HepG2 (cell line): ENCODE measurements around the gene RHBDD1. TPM values are rescaled to one million over a fixed set of nuclear protein-coding genes. Genes with fewer than 3 reads are reported as not detected.
A peak's percentile ranks its signal among the peaks of the same experiment; 100 is the strongest.

Experiments used
- ATAC-seq: fragments of 200-7000 bp; cut with Tn5 transposase; 3 replicates; pipeline ENCODE4 v1.9.1; 2020; ENCODE audit warnings: mild to moderate bottlenecking, moderate library complexity
- BruUV-seq: library from RNA; stranded (reverse); fragments of 400-500 nt; replicated peaks from 2 replicates; lab custom pipeline; 2021; lab: Mats Ljungman, UMichigan
- CTCF ChIA-PET: fragments of 300-600 bp; formaldehyde crosslinking; extraction: SDS; loops from one replicate; lab custom pipeline; 2021; ENCODE audit warnings: low total read pairs, inconsistent platforms, low intra/inter-chr PET ratio; lab: Yijun Ruan, JAX
- POLR2A ChIA-PET: fragments of 350-600 bp; sonication (Branson Sonifier 250); formaldehyde crosslinking; loops from one replicate; lab custom pipeline; 2020; ENCODE audit warnings: antibody characterized with exemption, inconsistent platforms; lab: Yijun Ruan, JAX
- DNase-seq: peaks from one replicate; pipeline ENCODE4 v3.0.0-alpha.2; 2015; ENCODE audit warnings: low spot score
- FAIRE-seq: peaks from 3 replicates; lab custom pipeline; 2011; peaks lifted over from hg19 to GRCh38; lab: Jason Lieb, UNC
- H2AFZ ChIP-seq: one replicate; pipeline ENCODE4 v1.6.1; 2011; ENCODE audit warnings: low read length, inconsistent platforms
- H3K27ac ChIP-seq: fragments of 300-600 bp; 3 replicates; pipeline ENCODE4 v1.8.0; 2011; ENCODE audit warnings: mixed run types, mild to moderate bottlenecking, mixed read lengths, low read length, inconsistent platforms; ENCODE audit not compliant: insufficient read depth; ENCODE audit errors: extremely low read length
- H3K27me3 ChIP-seq, 2 experiments: fragments of 200-600 bp in 1 of 2; 2 replicates in 1 of 2; 3 replicates in 1 of 2; pipeline versions ENCODE4 v1.6.0 to v1.8.0; 2011; ENCODE audit warnings: low read length in 2 of 2, mild to moderate bottlenecking in 2 of 2, moderate library complexity in 2 of 2, inconsistent platforms in 1 of 2; ENCODE audit not compliant: insufficient read depth in 2 of 2, control insufficient read depth in 1 of 2
- H3K36me3 ChIP-seq, 2 experiments: fragments of 200-600 bp in 1 of 2; replicated peaks in 1 of 2; 2 replicates in 1 of 2; 3 replicates in 1 of 2; pipeline versions ENCODE4 v1.5.1 to v1.8.0; 2011; ENCODE audit warnings: low read length in 2 of 2, inconsistent platforms in 1 of 2; ENCODE audit not compliant: insufficient read depth in 2 of 2, control insufficient read depth in 1 of 2
- H3K4me1 ChIP-seq: 2 replicates; pipeline ENCODE4 v1.5.1; 2012; ENCODE audit warnings: low read length, inconsistent platforms; ENCODE audit not compliant: insufficient read depth
- H3K4me2 ChIP-seq: 2 replicates; pipeline ENCODE4 v1.6.0; 2011; ENCODE audit warnings: low read depth, low read length, inconsistent platforms
- H3K4me3 ChIP-seq, 3 experiments: fragments of 200-600 bp in 1 of 3; sonication (generic), shearing (Covaris generic) in 1 of 3; replicated peaks in 1 of 3; 2 replicates each; pipeline ENCODE4 v1.5.1; 2011 to 2016; ENCODE audit warnings: low read length in 3 of 3, inconsistent platforms in 2 of 3, low read depth in 2 of 3, mild to moderate bottlenecking in 2 of 3, control low read depth in 1 of 3, mixed read lengths in 1 of 3; ENCODE audit not compliant: insufficient read depth in 1 of 3
- H3K79me2 ChIP-seq: one replicate; pipeline ENCODE4 v1.6.1; 2011; ENCODE audit warnings: low read length, inconsistent platforms; ENCODE audit not compliant: insufficient read depth
- H3K9ac ChIP-seq: 2 replicates; pipeline ENCODE4 v1.6.0; 2011; ENCODE audit warnings: mild to moderate bottlenecking, low read depth, low read length, inconsistent platforms; ENCODE audit not compliant: insufficient read depth
- H3K9me3 ChIP-seq: 2 replicates; pipeline ENCODE4 v1.5.1; 2012; ENCODE audit warnings: mild to moderate bottlenecking, low read length
- H4K20me1 ChIP-seq: 2 replicates; pipeline ENCODE4 v1.6.0; 2011; ENCODE audit warnings: inconsistent platforms, mild to moderate bottlenecking, low read length, moderate library complexity; ENCODE audit not compliant: insufficient read depth
- GATAD2A ChIP-seq: IDR thresholded peaks from 2 replicates; pipeline ENCODE4 v1.6.1; 2016
- HMG20A ChIP-seq: IDR thresholded peaks from 2 replicates; pipeline ENCODE4 v1.6.1; 2016; ENCODE audit warnings: borderline replicate concordance
- HOXA3 ChIP-seq: sonication (generic); formaldehyde crosslinking; IDR thresholded peaks from 2 replicates; pipeline ENCODE4 v1.5.0; 2020; ENCODE audit warnings: missing genetic modification reagents
- HOXD1 ChIP-seq: sonication (generic); formaldehyde crosslinking; IDR thresholded peaks from 2 replicates; pipeline ENCODE4 v1.5.0; 2020; ENCODE audit warnings: missing genetic modification reagents
- JUN ChIP-seq: sonication (generic); formaldehyde crosslinking; IDR thresholded peaks from 2 replicates; pipeline ENCODE4 v1.4.0; 2020; ENCODE audit warnings: mild to moderate bottlenecking, missing genetic modification reagents
- KDM2A ChIP-seq: sonication (generic); formaldehyde crosslinking; IDR thresholded peaks from 2 replicates; pipeline ENCODE4 v1.4.0; 2020; ENCODE audit warnings: low read depth, missing genetic modification reagents, borderline replicate concordance
- MAZ ChIP-seq, 2 experiments: sonication (generic) in 1 of 2; formaldehyde crosslinking in 1 of 2; IDR thresholded peaks; 2 replicates each; pipeline versions ENCODE4 v1.5.0 to v1.6.1; 2012 to 2020; ENCODE audit warnings: low read depth in 2 of 2, mild to moderate bottlenecking in 2 of 2, borderline replicate concordance in 1 of 2, improper control_type of control experiment in 1 of 2, low read length in 1 of 2, missing genetic modification reagents in 1 of 2, moderate library complexity in 1 of 2
- MBD4 ChIP-seq: IDR thresholded peaks from 2 replicates; pipeline ENCODE4 v1.6.1; 2012; ENCODE audit warnings: low read length, inconsistent platforms, borderline replicate concordance
- SALL2 ChIP-seq: sonication (generic); formaldehyde crosslinking; IDR thresholded peaks from 2 replicates; pipeline ENCODE4 v1.8.1; 2023; ENCODE audit warnings: mild to moderate bottlenecking, missing genetic modification reagents, inconsistent platforms
- XRCC5 ChIP-seq: fragments of 200-400 bp; formaldehyde crosslinking; optimal IDR thresholded peaks from 2 replicates; pipeline ENCODE3; 2017; ENCODE audit warnings: mild to moderate bottlenecking, low read length
- ZNF414 ChIP-seq: sonication (generic); formaldehyde crosslinking; IDR thresholded peaks from 2 replicates; pipeline ENCODE4 v1.5.0; 2020; ENCODE audit warnings: missing genetic modification reagents
- ZNF432 ChIP-seq: sonication (generic); formaldehyde crosslinking; IDR thresholded peaks from 2 replicates; pipeline ENCODE4 v1.5.0; 2020; ENCODE audit warnings: missing genetic modification reagents, mild to moderate bottlenecking, borderline replicate concordance
- ZNF547 ChIP-seq: sonication (generic); formaldehyde crosslinking; IDR thresholded peaks from 2 replicates; pipeline ENCODE4 v1.5.1; 2020; ENCODE audit warnings: mild to moderate bottlenecking, missing genetic modification reagents
- ZNF552 ChIP-seq: sonication (generic); formaldehyde crosslinking; IDR thresholded peaks from 2 replicates; pipeline ENCODE4 v1.9.0; 2022; ENCODE audit warnings: missing genetic modification reagents, mild to moderate bottlenecking, borderline replicate concordance
- WGBS: methylation state at CpG from one replicate; pipeline ENCODE4 v1.1.6; 2017; ENCODE audit warnings: low lambda C conversion rate; 5-methylcytosine and 5-hydroxymethylcytosine counted together
- in situ Hi-C: cut with HindIII; loops from 2 replicates; pipeline ENCODE4 v1.10.0; 2017; ENCODE audit warnings: low pct_unique_long_range_greater_than_20kb; ENCODE audit not compliant: extremely low pct_ligation_motif_present
- intact Hi-C: fragments of 100-400 bp; cut with micrococcal nuclease; formaldehyde crosslinking; loops from one replicate; pipeline ENCODE4 v1.10.0; 2022; ENCODE audit not compliant: unreplicated experiment
- polyA plus RNA-seq, 8 experiments: library from polyadenylated mRNA; depleted of rRNA in 3 of 8; stranded (reverse) in 7 of 8; unstranded in 1 of 8; fragments of >200 nt; fragmentation: Illumina TruSeq in 4 of 8; extraction: Trizol in 4 of 8; gene quantifications; 2 replicates each; pipeline versions ENCODE4 v1.2.1 to v1.2.3, GENCODE V29; 2011 to 2016; ENCODE audit warnings: low read depth in 4 of 8, missing spikeins in 1 of 8, mixed read lengths in 1 of 8; ENCODE audit not compliant: insufficient read depth in 1 of 8
- total RNA-seq, 5 experiments: library from RNA; depleted of rRNA; stranded (reverse); fragments of >200 nt; fragmentation: Illumina TruSeq; extraction: Trizol; gene quantifications; 2 replicates each; pipeline ENCODE4 v1.2.3, GENCODE V29; 2016; ENCODE audit warnings: low read depth in 1 of 5
- TF ChIP-seq, protein P1 (sequence below): sonication (generic); formaldehyde crosslinking; IDR thresholded peaks from 2 replicates; pipeline ENCODE4 v1.4.0; 2020; ENCODE audit warnings: low read depth, mild to moderate bottlenecking, missing genetic modification reagents
- TF ChIP-seq, protein P2 (sequence below): sonication (generic); formaldehyde crosslinking; IDR thresholded peaks from 2 replicates; pipeline ENCODE4 v1.8.0; 2022; ENCODE audit warnings: mild to moderate bottlenecking, missing genetic modification reagents; ENCODE audit not compliant: insufficient replicate concordance
- TF ChIP-seq, protein P3 (sequence below): IDR thresholded peaks from 2 replicates; pipeline ENCODE4 v1.6.1; 2016; ENCODE audit warnings: low read depth, borderline replicate concordance

The RHBDD1 gene
- total and polyA plus RNA-seq, 2 of the 13 experiments (the other 11 are each of a cell fraction or from before 2014, with no cell fraction given): 8.2 to 9.5 TPM

DNA sequence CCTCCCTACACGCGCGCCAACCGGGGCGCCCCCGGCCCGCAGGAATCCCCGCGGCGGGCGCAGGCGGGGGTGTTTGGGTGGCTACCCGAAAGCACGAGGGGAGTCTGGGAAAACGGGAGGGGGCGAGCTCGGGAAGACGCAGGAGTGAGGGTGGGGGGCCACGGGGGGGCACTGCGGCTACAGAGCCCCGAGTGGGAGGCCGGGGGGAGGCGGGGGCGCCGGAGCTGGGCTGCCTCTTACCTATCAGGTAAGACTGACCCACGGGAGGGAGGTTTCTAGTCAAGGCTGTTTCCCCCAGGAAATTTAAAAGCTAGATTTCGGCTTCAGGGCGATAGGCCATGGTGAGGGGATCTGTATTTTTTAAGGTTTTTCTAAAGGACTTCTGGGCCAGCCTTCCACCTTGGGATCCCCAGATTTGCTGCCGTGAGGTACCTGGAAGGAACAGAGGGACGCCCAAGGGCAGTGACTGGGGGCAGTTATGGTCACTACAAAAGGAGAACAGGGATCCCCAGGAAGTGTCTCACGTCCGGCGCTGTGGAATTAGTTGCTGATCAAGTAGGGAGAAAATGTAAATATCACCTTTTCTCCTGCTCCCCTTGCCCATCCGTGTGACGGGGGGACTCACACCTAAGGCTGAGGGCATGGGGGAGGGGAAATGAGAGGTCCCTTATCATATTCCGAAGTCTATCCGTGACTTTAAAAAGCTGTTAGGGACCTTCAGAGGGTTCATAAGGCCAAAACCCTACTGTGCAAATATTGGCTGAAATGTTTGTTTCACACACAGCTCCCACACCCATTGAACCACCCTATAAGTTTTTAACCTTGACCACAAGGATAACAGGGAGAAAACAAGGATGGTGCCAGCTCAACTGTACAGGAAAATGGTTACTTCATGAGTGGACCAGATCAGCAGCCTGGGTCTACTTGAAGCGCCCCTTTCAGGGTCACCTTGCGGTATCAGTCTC is 35.6 kb upstream of the RHBDD1 start:
- peaks cover 29% of the 10 kb centered on the region for H3K79me2 ChIP-seq
- peak overlapping the region; percentile 59 to 72 (median 60) for H3K4me3 ChIP-seq
- peak overlapping the region; percentile 90 for H3K4me2 ChIP-seq
- ATAC-seq (peak; percentile 80), FAIRE-seq (peak; percentile 98), DNase-seq (peak; percentile 98)
- intact Hi-C loops (loop anchor here (1.0 to 10.0 kb wide), 15 partner anchors 39 to 777 kb away; no protein-coding TSS in a partner anchor), in situ Hi-C loops (loop anchor here (5.0 to 10.0 kb wide), 7 partner anchors 65 to 1133 kb away; no protein-coding TSS in a partner anchor)
- H3K4me1 ChIP-seq: peaks cover 74% of the 10 kb centered on the region
- ChIA-PET CTCF (interaction anchor here (2.7 kb wide), 1 partner anchor 185 kb away, joined by 9 read pairs; no protein-coding TSS in a partner anchor), POLR2A (interaction anchor here (0.6 to 3.9 kb wide), 44 partner anchors 11 to 911 kb away, joined by 3 to 53 read pairs (median 4); partner anchors contain the start of gene RHBDD1)
- TSS peak; percentile 83 for BruUV-seq
- peak overlapping the region; percentile 81 for H3K9ac ChIP-seq
- no peaks in the 10 kb centered on the region for H4K20me1 ChIP-seq
- peak overlapping the region; percentile 96 for H3K27ac ChIP-seq
- no peaks in the 10 kb centered on the region for H3K27me3 ChIP-seq
- no peaks in the 10 kb centered on the region for H3K9me3 ChIP-seq
- no peaks in the 10 kb centered on the region; a peak in 2 of 5 replicates for H3K36me3 ChIP-seq
- 10% methylated on average over 39 of the region's 39 CpGs for WGBS
- no peak overlapping the region for H2AFZ ChIP-seq
- TF ChIP-seq JUN (CRISPR knock-in tag) (peak; percentile 84), GATAD2A (CRISPR knock-in tag) (peak; percentile 96), ZNF432 (CRISPR knock-in tag) (no peak), ZNF552 (CRISPR knock-in tag) (0 out of 2 replicates have a peak, but pooled peaks have one; percentile 48), KDM2A (CRISPR knock-in tag) (peak; percentile 45), ZNF414 (peak; percentile 73), HOXD1 (CRISPR knock-in tag) (peak; percentile 76; the same call in 1 of the 2 replicates), SALL2 (CRISPR knock-in tag) (peak; percentile 57), MAZ (IDR thresholded peaks at IDR 0.05; ENCODE audit: borderline replicate concordance, low read depth, low read length) (no peak; the same call in none of the 2 replicates), MAZ (CRISPR knock-in tag; IDR thresholded peaks at IDR 0.05; ENCODE audit: low read depth) (peak; percentile 8), HMG20A (CRISPR knock-in tag) (peak; percentile 97), XRCC5 (no peak), ZNF547 (CRISPR knock-in tag) (peak; percentile 27), HOXA3 (peak; percentile 63), MBD4 (peak; percentile 95)
- TF ChIP-seq, protein P1, sequence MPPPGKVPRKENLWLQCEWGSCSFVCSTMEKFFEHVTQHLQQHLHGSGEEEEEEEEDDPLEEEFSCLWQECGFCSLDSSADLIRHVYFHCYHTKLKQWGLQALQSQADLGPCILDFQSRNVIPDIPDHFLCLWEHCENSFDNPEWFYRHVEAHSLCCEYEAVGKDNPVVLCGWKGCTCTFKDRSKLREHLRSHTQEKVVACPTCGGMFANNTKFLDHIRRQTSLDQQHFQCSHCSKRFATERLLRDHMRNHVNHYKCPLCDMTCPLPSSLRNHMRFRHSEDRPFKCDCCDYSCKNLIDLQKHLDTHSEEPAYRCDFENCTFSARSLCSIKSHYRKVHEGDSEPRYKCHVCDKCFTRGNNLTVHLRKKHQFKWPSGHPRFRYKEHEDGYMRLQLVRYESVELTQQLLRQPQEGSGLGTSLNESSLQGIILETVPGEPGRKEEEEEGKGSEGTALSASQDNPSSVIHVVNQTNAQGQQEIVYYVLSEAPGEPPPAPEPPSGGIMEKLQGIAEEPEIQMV: peak; percentile 48
- TF ChIP-seq, protein P2, sequence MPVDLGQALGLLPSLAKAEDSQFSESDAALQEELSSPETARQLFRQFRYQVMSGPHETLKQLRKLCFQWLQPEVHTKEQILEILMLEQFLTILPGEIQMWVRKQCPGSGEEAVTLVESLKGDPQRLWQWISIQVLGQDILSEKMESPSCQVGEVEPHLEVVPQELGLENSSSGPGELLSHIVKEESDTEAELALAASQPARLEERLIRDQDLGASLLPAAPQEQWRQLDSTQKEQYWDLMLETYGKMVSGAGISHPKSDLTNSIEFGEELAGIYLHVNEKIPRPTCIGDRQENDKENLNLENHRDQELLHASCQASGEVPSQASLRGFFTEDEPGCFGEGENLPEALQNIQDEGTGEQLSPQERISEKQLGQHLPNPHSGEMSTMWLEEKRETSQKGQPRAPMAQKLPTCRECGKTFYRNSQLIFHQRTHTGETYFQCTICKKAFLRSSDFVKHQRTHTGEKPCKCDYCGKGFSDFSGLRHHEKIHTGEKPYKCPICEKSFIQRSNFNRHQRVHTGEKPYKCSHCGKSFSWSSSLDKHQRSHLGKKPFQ (CRISPR knock-in tag): peak; percentile 98
- TF ChIP-seq, protein P3, sequence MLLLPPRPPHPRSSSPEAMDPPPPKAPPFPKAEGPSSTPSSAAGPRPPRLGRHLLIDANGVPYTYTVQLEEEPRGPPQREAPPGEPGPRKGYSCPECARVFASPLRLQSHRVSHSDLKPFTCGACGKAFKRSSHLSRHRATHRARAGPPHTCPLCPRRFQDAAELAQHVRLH (CRISPR knock-in tag): peak; percentile 91
